NCI-H2227 (cell line): Measurements from ENCODE around the gene KCNN2.

ENCODE experiments used
- DNase-seq: peaks from one replicate; lab custom pipeline; 2025; ENCODE audit not compliant: unreplicated experiment; lab: John Stamatoyannopoulos, UW

The KCNN2 gene

DNA sequence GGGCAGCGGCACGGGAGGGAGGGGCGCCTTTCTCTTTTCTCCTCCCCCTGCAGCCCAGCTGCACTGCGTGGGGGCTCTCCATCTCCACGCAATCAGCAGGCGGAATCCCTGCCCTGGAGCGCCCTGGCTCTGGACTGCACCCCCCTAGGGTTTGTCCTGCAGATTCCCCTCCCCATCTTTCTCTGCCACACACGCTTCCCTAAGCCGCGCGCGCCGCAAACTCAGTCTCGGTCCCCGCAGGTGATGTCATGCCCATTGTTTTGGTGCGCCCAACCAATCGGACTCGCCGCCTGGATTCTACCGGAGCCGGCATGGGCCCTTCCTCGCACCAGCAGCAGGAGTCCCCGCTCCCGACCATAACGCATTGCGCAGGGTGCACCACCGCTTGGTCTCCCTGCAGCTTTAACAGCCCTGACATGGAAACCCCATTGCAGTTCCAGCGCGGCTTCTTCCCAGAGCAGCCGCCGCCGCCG lies at the start of gene KCNN2:
KCNN2 (plus strand) TSS at position 347 of the 473 bp plus-strand sequence; CDS start at position 417, 70 bp downstream.
- DNase-seq = peak; percentile 70

DNA sequence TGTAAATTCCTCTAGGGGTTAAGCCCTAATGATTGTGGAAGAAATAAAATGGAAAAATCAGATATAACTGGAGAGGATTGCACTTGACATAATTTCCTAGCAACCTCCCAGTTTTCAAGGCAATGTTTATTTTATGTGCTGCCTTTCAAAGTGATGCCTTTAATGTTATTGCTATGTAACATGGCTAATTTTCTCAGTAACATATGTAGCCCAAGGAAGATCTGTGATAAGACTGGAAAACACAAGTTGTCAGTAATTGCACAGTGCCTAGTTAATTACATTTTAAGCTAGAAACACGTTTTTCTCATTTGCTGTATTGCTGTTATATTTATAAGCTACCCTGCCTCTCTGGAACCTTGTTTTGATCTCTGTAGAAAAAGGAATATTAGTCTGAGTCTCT lies 49.2 kb upstream of the KCNN2 start:
- no peak for DNase-seq

DNA sequence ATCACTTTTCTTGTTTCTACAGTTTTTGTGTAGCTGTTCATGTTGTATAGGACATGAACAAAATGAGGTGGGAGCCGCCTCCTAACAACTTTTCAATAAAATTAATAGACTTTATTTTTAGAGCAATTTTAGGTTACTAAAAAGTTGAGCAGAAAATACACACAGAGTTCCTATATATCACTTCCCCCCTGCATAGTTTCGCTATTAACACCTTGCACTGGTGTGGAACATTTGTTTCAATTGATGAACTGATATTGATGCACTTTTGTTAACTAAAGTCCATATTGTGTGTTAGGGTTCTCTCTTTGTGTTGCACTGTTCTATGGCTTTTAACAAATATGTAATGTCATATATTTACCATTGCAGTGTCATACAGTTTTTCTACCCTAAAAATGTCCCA lies 47.8 kb upstream of the KCNN2 start:
- DNase-seq = no peak

DNA sequence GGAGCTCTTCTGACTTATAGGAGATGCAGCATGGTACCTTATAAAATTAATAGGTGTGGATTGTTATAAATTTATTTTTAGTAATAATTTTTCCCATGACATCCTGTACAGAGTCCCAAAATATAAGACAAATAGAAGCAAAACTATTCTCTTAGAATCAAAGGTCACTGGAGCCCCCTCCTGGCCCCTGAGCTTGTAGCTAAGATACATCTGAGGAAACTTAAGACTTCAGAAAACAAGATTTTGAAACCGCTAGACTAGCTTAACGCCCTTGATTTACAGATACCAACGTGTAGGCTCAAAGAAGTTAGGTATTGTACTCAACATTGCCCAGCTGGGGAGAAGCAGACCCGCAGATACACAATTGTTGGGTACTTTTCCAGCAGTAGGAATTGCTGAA lies 45.7 kb upstream of the KCNN2 start:
- no peak for DNase-seq

DNA sequence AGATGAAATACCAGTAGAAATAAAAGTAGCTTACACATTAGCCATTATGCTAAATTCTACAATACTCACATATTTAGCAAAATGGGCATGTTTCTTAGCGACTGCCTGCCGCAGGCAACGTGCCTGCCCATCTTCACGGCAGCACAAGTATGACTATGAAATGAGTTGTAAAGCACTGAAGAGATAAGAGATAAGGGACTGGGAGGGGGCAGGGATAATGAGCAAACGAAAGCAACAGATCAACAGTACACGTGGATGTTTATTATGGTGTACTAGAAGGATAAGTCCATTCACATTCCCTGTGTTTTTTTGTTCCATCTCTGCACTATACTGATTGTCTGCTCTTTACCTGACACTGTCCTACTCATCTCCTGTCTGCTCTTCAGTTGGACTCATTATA lies 44.1 kb upstream of the KCNN2 start:
- DNase-seq = no peak

DNA sequence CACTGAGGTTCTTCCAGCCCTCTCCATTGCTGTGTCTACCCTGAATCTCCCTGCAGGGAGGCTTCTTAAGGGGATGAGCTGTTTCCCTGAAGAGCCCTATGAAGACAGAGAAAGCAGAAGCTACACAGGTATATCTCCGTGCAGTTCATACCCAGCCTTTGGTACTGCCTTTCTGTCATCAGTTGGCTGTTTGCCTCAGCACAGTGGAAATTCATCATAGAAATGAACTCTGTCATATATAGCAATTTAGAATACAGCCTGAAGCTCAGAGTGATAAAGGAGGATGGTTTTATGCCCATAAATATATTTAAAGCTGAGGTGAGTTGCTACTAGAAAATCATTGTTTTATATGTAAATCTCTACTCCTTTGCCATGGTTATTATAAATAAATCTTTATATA lies 42.6 kb upstream of the KCNN2 start:
- DNase-seq = no peak

DNA sequence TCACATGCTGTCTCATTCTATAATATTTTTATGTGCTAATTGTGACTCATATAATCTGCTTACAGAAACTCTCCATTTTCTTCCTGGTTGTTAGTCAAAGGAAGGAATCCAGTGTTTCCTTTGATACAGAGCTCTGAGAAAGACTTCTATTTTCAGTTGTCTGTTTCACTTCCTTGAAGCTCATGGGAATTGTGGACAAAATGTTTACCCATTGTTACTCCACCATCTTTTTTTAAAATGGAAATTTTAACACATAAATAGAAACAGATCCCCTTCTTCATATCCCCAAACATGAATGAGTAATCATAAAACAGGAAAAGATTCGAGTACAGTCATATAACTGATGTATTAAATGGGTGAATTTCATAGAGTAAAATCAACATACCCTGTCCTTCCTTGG lies 42.0 kb upstream of the KCNN2 start:
- no peak for DNase-seq

DNA sequence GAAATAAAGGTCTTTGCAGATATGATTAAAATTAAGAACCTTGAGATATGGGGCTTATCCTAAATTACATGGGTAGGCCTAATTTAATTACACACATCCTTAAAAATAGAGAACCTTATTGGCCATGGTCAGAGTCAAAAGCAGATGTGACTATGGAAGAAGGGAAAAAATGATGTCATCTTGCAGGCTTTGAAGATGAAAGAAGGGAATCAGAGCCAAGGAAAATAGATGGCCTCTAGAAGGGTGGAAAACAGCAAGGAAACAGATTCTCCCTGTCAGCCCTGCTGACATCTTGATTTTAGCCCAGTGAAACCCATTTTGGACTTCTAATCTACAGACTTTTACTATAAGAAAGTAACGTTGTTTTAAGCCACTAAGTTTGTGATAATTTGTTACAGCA lies 37.6 kb upstream of the KCNN2 start:
- DNase-seq = no peak

DNA sequence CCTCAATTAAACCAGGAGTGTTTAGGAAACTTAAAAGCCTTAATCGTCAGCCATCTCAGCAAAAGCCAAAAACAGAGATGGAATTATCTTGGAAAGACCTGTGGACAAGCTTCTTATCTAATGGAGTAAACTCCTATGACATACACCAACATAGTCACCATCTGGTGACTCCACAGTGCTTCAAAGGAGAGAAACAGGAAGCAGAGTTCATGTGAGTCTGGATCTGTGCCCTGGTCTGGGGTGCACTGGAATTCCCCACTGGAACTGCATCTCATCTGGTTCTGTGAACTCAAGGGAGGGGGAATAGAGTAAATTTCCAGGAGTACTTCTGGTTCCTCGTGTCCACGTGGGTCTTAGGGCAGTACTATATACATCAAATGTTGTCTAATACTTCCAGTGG lies 36.3 kb upstream of the KCNN2 start:
- DNase-seq = no peak

DNA sequence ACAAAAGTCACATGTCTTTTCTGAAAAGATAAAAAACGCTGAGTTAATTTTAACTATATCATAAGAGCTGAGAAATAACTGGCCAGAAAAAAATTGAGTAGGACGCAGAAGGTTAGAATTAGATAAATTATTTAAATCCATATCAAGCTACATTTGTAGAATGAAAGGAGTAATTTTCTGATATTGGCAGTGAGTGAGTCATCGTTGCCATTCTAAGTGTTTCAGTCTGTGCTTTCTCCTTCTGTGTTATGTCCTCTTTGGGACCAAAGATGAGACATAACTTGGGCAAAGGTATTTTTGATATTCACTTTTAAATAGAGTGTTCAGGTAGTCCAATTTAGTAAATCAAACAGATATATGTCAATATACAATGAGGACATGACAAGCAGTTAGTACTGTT lies 34.4 kb upstream of the KCNN2 start:
- no peak for DNase-seq

DNA sequence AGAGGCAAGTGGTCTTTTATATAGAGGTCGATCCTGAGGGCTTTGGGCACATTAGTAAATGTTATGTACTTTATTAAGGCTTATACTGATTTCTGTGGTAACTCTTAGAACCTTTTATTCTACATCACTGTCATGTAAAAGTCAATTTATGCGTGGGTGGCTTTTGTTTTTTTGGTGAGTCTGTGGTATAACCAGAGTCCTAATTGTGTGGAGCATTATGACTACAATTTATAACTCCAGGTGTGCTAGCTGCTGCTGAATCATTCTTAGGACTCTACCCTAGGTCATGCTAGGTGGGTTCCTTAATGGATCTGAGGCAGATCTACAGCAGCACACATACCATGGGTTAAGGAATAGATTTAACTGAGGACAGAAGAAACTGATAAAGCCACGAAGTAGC lies 33.9 kb upstream of the KCNN2 start:
- DNase-seq = no peak

DNA sequence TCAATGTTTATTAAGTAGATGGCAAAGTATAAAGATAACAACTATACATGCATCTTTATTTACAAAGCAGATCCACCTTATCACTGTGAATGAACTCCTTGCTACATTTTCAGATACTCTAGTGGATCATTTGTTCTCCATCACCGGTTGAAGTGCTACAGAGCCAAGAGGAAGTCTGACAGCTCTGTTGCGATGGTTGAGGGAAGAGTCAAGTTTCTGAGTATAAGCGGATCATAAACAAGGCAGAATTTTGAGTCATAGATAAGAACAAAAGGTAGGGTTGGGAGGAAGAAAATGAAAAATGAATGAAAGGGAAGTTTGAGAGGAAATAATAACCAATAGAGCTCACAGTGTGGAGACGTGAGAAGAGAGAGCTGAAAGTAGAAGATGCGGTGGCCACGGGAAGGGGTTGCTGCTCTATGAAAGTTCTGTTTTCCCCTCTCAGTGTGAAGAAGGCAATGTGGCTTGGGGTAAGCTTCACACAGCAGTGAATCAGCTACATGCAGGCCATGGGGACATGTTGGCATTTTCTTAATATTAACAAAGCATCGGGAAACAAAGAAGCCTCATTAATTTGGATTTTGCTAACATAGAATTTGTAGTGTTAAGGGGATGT lies 30.8 kb upstream of the KCNN2 start:
- no peak for DNase-seq

DNA sequence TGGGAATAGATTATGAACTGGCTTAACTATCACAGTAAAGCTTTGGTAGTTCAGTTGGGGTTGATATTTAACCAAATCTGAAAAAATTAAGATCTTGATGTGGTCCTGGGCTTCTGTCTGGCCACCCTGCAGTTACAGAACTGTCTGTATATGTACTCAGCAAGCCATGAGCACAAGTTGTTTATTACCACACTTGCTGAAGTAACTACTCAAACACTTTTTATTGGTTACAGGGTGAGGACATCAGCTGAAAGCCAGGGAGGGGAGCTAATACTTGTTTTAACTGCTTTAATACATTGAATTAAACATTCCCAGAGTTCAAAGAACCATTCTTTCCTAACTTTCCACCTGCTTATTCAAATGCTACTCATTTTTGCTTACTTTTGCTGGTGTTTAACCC lies 29.4 kb upstream of the KCNN2 start:
- DNase-seq = no peak

DNA sequence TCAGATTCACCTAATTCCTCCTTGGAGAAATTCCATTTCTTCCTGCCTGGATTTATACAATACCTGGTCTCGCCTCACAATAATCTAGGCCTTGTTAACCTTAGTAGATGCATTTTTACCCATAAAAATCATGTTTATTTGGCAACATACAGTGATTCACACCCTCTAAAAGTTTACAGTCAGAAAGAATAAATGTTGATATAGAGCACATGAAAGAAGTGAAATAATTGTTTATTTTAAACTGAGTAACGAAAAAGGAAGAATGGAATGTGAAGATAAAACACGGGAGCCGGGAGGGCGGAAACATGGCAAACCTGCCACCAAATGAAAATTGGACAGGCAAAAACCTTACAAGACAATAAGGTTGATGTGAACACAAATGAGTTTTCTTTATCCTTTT lies 28.9 kb upstream of the KCNN2 start:
- DNase-seq = no peak

DNA sequence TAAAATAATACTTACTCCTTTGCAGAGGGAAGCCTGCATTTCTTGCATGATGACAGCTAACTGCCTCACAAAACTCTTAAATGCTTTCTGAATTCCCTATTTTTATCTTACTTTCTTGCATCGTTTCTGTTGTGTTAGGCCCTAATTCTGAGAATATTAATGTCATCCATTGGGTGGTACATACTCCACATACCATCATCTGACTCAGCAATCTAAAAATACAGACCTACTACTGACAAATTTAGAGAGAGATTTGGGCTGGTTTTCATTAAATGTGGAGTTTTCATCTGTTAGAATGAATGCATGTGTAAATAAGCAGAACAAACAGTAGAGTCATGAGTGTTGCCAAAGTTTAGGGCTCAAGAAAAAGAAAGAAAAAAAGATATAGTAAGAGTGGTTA lies 26.5 kb upstream of the KCNN2 start:
- DNase-seq = no peak

DNA sequence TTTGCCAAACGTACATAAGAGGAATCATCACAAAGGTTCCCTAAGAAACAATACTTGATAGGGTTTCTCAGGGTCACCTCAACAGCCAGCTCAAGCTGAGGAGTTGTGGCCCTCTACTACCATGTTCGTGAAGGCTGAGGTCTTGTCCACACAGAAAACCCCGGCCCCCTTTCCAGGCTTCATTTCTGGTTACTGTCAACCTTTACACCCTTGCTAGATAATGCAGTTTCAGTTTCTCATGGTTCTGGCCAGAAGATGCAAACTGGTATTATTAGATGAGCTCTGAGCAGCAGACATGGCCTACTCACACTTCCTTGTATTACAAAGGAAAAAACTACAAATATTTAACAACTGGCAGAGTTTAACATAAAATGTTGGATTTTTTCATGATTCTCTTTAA lies 22.8 kb upstream of the KCNN2 start:
- no peak for DNase-seq

DNA sequence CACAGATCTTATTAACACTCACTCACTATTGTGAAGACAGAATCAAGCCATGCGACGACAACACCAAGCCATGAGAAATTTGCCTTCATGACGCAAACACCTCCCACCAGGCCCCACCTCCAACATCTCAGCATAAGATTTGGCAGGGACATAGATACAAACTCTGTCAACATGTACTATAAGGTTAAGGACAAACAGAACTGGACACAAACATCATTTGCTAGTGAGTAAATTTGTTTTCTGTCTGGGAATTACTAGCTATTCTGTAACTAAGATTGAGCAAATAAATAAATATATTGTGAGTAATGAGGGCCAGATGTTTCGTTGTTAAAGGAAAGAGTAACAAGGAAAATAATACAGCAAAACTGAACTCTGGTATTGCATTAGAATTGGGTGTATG lies 15.7 kb upstream of the KCNN2 start:
- no peak for DNase-seq

DNA sequence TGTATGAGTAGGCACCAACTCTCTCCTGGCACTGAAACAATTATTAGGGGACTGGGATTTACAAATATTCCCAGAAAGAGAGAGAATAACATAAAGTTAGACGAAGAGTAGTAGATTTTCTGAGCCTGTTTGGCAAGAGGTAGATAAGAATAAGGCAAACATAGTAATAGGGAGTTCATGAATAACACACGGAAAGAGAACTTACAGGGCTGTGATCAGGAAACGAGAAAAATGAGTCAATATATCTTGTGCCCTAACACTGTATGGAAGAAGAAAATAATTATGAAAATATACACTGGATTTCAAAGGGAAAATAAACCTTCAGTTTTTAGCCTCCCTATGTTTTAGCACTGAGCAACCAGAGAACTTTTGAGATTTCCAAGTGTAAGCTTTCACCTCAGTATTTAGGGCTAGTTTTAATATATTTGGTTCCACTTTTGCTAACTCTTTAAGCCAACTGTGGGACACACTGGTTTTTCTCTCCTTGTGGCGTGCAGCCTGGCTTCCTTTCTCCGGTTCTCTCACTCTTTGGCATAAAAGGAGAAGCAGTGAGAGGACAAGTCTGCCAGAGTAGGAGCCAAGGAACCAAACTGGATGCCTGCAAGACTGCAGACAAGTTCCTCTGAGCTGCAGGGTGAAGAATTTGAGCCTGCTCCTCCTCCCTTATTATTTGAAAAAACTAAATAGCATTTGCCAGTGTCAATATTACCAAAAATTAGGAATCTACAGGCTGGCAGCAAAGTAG lies 6.6 kb upstream of the KCNN2 start:
- no peak for DNase-seq

DNA sequence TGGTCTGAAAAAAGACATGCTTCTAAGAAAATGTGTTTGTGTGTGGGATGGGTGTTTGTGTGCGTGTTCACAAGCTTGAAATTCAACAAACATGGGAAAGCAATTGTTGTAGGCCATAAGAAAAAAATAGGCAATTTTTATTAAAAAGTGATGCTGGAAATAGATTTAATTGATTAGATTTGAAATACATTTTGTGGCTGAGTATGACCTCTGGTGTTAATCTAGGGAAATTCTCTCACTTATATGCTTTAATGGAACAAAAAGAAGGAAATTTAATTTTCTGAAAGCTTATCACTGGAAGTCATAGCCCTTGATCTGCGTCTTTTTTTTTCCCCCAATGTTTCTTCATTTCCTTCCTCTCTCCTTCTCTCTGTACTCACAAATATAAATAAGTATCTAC lies 3.5 kb upstream of the KCNN2 start:
- no peak for DNase-seq

DNA sequence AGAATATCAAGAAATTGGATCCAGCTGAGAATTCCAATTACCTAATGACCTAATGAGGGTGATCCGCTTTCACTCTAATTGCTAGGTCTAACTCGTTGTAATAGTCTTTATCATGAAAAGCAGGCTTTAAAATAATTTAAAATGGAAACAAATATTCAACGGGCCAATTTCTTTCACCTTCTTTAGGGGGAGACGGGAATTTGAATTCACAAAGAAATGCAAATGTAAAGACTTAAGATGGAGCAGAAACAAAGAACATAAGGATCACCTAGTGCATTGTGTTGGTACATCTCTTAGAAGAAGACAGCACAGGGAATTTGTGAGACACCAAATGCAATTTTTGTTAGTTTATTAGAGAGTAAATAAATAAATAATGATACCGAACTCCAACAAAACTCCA lies 1.5 kb upstream of the KCNN2 start:
- DNase-seq = no peak

DNA sequence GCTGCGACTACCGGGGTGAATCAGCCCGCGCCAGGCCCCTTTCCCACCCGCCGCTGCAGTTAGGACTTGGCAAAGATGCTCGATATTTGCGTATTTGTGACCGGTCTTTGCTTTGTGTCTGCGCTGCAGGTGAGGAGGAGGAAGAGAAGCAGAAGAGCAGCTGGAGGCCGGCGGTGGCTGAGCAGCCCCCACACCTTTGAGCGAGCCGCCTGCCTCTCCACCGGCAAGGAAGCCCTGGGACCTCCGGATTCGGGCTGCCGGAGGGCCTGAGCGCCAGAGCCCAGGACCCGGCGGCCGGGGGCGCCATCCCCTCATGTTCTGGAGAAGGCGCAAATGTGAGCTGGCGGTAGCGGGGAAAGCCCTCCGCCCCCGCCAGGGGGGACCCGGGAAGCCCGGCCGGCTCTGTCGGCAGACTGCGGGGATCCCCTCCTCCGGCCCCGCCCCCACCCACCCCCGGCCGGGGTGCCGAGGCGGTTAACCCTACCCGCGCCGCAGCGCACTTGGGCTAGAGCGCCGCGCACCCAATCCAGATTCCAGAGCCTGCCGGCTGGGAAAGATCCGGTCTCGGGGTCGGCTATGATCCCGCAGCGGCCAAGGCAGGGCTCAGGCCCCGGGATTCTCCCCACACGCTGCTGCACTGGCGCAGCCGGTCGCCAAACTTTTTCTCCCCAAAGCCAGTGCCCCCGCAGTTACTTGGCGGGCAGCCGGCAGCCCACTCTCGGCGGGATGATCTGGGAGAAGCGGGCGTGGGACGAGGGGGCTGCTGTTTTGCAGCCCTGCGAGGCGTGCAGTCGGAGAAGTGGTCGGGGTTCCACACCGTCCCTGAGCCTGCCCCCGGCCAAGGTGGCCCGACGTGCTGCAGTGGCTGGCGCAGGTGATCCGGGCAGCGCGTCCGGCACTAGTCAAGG lies 800 bp upstream of the KCNN2 start:
- peak; percentile 0 for DNase-seq
